Hematopoietic multipotent progenitor cell treated with erythropoietin and hydrocortisone succinate and interleukin-3 and kit ligand, for 6 days (in vitro differentiated cells): ENCODE measurements around the gene RABGAP1.

Experiments used
- DNase-seq: peaks from one replicate; pipeline ENCODE4 v3.0.0-alpha.2; 2015

RABGAP1 gene

GRCh38 chr9:123115146-123115913, 174.5 kb downstream of the RABGAP1 start:
- no peak for DNase-seq

- DNase-seq = no peak
Measured at GRCh38 chr9:123116036-123116435, 175.2 kb downstream of the RABGAP1 start.

GRCh38 chr9:123119566-123119965, 178.7 kb downstream of the RABGAP1 start:
- DNase-seq = no peak

GRCh38 chr9:123120131-123120530, 179.3 kb downstream of the RABGAP1 start:
- DNase-seq = no peak

GRCh38 chr9:123120953-123121352, 180.1 kb downstream of the RABGAP1 start:
- no peak for DNase-seq

GRCh38 chr9:123121457-123121856, 180.6 kb downstream of the RABGAP1 start:
- DNase-seq = no peak

- DNase-seq = no peak
Measured at GRCh38 chr9:123127512-123128075, 186.8 kb downstream of the RABGAP1 start.

- DNase-seq = no peak
Measured at GRCh38 chr9:123128591-123128990, 187.8 kb downstream of the RABGAP1 start.

GRCh38 chr9:123129423-123129822, 188.6 kb downstream of the RABGAP1 start:
- no peak for DNase-seq

- no peak for DNase-seq
Measured at GRCh38 chr9:123131258-123131657, 190.4 kb downstream of the RABGAP1 start.

- no peak for DNase-seq
Measured at GRCh38 chr9:123131993-123132392, 191.2 kb downstream of the RABGAP1 start.

- no peak for DNase-seq
Measured at GRCh38 chr9:123132696-123133095, 191.9 kb downstream of the RABGAP1 start.

- DNase-seq = no peak
Measured at GRCh38 chr9:123135430-123135829, 194.6 kb downstream of the RABGAP1 start.

GRCh38 chr9:123138163-123138562, 197.3 kb downstream of the RABGAP1 start:
- no peak for DNase-seq

GRCh38 chr9:123149067-123149466, 208.2 kb downstream of the RABGAP1 start:
- no peak for DNase-seq

- DNase-seq = no peak
Measured at GRCh38 chr9:123150708-123151503, 210.1 kb downstream of the RABGAP1 start.
